HG03439 (cell line): ENCODE measurements around the gene SPAG9.
A peak's percentile ranks its signal among the peaks of the same experiment; 100 is the strongest.
"Not testable (repeated sequence)": the region's sequence is repeated elsewhere in the genome, so short reads cannot be mapped to it uniquely, and the experiment has no call there.

ENCODE experiments used
- ATAC-seq: cut with Tn5 transposase; IDR thresholded peaks from one replicate; pipeline ENCODE4 v1.9.1; 2021; ENCODE audit warnings: mild to moderate bottlenecking, moderate library complexity; ENCODE audit not compliant: unreplicated experiment

SPAG9 gene

DNA sequence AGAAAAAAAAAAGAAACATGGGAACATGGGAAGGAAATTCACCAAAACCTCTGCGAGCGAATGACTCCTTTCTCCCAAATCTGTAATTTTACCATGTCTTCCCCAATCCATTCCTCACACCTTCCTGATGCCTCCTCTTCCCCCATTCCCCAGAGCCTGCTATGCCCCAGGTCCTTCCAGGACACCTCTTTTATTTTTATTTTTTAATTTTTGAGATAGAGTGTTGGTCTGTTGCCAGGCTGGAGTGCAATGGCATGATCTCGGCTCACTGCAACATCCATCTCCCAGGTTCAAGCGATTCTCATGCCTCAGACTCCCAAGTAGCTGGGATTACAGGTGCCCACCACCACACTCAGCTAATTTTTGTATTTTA, 179.0 kb downstream of the SPAG9 start:
- not testable (repeated sequence) for ATAC-seq

DNA sequence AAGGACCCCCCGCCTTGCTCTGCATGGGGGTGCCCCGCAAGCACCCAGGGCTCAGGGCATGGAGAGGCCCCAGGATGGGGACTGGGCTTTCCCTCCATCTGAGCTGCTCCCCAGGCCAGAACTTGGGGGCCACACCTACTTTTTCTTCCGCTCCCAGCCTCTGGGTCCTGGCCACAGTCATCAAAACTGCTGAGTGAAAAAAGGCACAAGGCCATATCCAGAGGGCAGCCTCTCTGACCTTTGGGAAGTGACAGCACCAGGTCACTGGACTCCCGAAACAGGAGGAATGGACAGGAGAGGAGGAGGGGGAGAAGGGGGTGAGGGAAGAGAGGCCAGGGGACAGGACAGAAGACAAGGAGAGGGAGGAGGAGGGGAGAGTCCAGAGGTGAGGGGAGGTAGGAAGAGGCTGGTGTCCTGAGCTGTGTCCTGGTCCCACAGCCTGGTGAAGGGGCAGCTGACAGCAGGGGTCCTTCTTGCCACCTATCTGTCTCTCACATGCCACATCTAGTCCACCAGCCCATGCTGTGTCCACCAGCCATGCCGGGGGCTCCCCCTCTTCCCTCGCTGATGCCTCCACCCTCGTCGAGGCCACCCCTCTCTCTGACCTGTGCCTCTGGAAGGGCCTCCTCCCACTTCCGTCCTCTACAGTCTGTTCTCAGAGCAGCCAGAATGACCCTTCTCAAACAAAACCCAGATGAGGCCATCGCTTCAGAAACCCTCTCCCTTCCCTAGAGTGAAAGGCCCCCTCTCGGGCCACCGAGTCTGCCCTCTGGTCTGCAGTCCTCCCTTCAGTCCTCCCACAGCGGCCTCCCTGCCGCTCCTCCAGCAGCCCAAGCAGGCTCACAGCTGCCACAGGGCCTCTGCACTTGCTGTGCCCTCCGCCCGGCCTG, 180.6 kb downstream of the SPAG9 start:
- ATAC-seq, result no peak

DNA sequence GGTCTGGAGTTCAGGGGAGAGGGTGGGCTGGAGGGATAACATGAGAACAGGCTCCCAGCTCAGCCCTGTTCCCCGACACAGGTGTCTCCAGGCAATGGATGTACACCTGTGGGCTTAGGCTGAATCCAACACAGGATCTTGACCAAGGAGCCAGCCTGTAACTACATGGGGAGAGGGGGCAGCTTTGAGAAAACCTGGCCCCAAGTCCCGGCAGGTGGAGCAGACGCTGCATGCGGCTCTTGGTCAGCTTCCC, 181.2 kb downstream of the SPAG9 start:
- no peak for ATAC-seq

DNA sequence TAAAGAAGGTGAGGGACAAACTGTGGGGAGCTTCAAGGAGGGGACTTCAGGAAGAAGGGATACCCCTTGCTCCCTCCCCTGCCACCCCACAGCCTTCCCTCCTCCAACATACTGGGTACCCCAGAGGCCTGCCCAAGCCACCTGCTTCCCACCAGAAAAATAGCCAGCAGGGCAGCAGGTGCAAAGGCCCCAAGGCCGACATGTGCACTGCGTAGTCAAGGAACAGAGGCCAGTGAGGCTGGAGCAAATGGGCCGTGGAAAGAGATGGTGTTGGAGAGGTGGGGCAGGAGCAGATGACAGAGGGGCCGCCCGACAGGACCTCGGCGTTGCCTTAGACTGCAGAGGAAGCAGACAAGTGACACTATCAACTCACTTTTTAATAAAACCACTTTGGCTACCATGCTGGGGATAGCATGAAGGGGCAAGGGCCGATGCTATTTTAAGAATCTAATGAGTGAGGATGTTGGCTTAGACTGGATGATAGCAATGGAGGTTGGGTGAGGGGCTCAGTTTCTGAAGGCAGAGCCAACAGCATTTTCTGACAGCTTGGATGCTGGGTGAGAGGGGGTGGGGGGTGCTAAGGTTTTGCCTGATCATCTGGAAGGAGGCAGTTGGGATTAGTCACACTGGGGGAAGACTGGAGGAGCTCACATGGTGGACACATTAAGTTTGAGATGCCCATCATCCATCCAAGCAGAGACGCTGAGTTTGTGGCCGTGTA, 181.7 kb downstream of the SPAG9 start:
- ATAC-seq, result no peak

DNA sequence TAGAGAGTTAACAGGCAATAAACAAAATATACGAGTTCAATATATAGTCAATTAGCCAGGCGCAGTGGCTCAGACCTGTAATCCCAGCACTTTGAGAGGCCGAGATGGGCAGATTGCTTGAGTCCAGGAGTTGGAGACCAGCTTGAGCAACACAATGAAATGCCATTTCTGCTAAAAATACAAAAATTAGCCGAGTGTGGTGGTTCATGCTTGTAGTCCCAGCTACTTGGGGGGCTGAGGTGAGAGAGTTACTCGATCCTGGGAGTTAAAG, 184.7 kb downstream of the SPAG9 start:
- ATAC-seq, result no peak

DNA sequence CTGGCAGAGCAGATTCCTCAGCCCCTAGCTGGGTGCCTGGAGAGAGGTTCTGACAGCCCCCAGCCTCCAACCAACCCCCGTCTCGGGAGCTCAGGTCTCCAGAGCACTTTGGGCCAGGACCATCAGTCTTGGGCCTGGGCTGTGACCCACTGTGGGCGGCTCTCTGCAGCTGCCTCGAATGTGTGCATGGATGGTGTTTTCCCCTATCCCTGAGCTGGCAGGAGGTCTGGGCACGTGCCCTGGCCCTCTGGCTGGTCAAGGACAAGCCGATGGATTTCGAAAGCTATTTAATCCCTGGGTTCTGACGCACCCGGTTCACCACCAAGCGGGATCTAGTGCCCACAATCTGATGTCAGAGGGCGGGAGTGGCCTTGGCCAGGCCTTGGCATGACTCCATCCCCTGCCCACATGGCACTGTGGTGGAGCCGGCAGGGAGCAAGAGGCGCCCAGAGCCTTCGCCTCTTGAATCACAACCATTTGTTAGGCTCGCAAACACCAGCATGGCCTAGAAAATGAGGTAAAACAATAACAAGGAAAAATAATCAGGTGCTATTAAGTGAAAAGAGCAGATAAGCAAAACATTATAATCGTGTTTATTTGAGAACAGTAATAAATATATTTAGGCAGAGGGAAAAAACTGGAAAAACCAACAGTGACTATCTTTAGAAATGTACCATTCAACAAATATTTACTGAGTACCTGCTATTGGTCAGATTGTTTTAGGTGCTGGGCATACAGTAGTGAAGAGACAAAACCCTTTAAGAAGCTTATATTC, 185.3 kb downstream of the SPAG9 start:
- ATAC-seq, result no peak

DNA sequence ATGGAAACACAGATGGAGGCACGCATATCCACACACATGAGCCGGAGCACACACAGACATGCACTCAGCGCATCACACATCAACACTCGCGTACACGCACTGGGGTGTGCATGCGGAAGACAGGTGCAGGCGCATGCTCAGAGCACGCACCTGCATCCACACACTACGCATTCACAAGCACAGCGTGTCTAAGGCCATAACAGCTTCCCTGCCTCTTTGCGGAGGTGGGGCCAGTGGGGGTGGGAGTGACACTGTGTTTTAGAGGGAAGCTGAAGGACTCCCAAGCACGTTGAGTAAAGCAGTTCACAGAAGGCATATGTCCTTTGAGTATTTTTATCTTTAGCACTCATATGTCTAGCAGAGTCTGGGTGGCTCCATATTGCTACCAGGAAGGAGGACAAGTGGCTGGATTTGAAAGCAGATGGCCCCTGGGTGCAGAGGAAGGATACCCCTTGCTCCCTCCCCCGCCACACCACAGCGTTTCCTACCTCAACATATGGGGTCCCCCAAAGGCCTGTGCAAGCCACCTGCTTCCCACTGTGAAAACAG, 185.9 kb downstream of the SPAG9 start:
- ATAC-seq, result no peak

DNA sequence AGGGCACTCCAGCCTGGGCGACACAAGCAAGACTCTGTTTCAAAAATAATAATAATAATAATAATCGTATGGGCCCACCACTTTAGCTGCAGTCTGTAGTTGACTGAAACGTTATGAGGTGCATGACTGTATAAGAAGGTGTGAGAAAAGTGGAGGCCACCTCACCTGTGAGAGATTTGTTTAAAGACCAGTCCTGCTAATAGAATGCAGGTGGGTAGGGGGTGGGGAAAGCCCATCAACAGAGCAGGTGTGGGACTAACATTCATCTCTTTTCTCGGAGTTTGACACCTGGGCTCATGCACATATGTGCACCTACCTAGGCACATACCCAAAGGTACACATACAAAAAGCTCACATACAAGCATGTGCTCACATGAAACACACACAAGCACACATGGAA, 186.5 kb downstream of the SPAG9 start:
- ATAC-seq, result no peak

DNA sequence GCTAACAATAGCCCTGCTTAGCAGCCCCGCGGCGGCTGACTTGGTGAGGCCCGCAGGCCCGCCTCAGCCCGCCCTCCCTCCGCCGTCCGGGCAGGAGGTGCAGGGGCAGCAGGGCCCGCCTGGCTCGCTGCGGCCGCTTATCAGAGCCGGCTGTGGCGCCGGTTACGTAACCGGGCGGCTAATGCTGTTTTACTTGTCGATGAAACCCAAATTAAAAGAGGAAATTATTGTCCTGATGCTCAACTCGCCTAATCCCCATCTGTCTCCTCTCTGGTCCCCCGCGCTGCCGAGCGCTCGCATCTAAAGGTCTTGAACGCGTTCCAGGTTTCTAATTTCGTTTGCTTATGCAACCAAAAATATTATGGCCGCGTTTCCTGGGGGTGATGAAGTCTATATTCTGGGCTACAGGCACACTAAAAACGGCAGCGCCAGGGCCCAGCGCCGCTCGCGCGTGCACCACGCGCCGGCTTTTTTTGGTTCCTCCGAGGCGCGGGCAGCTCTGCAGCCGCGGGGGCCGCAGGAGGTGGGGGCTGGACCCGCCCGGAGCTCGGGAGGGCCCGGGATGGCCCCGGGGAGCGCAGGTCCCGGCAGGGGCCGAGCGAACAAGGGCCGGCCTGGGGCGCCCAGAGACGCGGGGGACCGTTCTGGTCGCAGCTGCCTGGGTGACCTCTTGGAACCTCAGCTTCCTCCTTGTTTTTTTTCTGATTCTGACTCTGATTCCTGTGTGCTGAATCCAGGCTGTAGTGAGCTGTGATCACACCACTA, 189.3 kb downstream of the SPAG9 start:
- peak; percentile 49 for ATAC-seq

DNA sequence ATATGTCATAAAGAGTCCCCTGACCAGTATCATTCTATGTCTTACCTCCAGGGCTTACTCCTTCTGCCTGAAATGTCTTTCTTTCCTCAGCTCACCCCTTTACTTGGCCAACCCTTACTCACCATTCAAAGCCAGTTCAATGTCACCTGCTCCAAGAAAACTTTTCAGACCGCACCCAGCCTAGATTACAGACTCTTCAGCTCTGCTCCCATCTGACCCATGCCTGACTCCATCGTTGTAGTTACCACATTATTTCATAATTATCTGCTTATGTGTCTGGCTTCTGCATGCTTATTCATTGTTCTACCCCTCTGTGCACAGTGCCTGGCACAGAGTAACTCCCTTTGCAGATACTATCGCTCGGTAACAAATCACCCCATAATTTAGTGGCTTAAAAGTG, 192.0 kb downstream of the SPAG9 start:
- no peak for ATAC-seq

DNA sequence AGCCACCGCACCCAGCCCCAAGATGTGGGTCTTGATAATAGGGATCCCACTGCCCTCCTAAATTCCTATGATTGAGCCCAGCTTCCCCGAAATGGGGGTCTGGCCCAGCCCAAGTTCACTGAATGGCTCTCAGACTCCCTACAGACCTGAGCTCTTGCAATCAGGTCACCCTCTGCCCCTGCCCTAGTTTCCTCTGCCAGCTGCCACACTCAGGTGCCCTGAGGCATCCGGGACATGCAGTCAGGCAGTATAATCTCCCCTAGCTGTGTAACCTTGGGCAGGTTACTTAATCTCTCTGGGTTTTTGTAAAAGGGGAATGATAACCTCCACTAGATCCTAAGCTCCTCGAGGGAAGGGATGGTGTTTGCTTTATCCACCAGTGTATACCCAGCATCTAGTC, 193.4 kb downstream of the SPAG9 start:
- ATAC-seq, result no peak

DNA sequence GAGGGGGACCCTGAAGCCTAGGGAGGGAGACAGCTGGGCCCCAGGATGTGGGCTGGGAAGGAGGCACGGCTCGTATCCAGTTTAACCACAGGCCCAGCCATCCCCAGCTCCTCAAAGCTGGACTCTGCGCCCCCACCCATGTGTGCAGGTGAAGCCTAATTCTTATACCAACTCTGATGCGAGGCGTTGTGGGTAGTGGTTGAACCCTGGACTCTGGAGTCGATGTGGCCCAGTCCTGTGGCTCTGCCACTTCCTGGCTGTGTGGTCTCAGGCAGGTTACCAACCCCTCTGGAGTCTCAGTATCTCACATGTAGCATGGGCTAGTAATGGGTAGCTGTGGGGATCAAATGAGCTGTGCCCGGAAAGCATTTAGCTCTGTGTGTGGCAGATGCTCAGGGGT, 194.1 kb downstream of the SPAG9 start:
- no peak for ATAC-seq

DNA sequence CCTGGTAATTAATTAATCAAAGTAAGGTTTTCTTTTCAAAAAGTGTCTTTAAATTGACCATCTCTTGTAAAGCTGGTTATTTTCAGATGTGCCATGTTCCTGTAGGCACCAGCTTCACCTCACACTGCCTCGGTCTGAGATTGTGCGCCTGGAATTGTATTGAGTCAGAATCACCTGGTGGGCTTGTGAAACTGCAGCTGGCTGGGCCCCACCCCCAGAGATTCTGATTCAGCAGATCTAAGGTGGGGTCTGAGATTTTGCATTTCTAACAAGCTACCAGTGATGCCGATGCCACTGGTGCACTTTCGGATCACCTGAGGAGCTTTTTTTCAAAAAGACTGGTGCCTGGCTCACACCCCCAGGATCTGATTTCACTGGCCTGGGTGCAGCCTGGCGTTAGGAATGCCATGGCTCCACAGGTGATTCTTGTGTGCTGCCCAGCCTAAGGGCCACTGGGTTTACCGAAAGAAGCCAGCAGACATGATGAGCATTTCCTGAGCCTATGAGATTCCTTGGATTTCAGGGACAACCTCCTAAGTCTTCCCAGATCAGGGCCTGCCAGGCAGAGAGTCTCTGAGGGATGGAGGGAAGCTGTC, 195.3 kb downstream of the SPAG9 start:
- ATAC-seq, result no peak

DNA sequence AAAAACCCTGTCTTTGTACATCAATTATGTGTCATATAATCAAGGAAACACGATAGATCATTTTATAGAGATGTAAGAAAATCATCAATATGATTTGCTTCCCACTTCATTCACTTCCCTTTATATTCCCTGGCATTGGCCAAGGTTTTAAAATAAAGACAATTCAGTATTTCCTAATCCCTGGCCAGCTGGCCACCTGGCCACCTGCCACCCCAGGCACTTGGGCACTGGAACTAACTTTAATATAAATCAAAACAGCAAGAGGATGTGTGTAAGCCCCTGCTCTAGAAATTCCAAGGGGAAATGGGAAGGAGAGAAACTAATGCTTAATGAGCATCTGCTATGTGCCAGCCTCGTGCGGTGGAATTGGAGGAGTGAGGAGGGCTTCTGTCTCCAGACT, 195.9 kb downstream of the SPAG9 start:
- ATAC-seq, result no peak

DNA sequence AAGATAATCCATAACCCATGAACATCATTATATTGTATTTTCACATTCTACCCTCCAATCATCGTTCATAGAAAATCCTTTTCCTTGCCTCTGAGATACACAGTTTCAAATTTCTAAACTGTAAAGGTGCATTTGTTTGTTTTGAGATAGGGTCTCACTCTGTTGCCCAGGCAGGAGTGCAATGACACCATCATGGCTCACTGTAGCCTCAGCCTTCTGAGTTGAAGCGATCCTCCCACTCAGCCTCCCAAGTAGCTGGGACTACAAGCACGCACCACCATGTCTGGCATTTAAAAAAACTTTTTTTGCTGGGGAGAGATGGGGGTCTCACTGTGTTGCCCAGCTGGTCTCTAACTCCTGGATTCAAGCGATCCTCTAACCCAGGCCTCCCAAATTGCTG, 196.4 kb downstream of the SPAG9 start:
- ATAC-seq, result no peak

DNA sequence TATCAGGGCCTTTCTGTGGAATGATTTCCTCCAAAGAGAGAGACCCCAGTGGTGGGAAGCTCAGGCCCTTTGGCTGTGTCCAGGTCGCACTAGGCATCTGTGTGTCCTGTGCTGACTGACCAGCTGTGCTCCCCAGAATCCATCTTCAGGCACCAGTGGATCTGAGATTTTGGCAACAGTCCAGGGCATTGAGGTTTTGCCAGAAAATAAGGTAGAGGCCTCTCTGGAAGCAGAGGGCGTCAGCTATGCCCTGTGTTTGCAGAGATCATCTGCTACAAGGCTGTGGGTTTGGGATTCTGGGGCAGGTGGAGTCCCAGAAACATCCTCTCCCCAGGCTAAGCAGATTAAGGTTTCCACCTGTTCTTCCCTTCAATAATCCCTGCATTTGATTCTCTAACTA, 197.1 kb downstream of the SPAG9 start:
- ATAC-seq, result no peak

DNA sequence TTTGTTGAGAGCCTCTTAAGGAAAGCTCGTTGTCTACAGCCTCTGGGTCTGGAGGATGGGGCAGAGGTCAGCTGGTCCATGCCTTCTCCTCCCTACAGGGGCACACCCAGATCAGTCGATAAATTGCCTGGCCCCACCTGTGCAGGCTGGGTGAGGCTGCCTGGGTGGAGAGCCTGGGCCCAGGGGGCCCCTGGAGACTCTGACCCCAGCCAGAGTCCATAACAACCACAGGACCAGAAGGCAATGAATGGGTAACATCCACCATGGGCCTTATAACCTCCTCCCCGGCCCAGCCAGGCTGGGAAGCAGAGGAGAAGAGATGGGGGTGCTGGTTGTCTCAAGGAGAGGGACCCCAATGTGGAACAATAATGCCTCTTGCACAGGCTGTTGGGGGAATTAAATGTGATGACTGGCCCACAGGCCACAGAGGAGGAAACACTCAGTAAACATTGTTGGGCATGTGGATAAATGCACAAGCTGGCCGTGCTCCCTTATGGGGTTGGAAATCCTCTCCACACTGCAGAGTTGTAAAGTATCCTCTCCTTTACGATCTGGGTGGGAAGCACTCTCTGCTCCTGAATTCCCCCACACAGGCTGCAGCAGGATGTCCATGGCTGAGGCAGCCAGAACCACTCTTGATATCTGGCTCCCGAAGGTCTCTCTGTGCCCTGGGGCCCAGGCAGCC, 197.8 kb downstream of the SPAG9 start:
- no peak for ATAC-seq

DNA sequence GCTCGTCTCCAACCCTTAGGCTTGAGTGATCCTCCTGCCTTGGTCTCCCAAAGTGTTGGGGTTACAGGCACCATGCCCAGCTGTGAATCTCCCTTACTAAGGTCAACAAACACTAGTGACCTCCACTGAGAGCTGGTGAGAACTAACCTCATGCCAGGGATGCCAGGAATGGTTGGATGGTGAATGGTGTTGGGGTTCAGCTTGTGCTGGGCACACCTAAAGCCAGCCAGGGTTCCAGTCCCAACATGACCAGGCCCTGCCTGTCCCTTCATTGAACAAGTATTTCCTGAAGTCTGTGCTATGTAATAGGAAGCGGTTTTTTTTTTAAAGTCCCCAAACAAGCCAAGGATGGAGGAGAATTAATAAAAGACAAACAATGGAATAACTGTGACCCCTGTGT, 198.6 kb downstream of the SPAG9 start:
- no peak for ATAC-seq

DNA sequence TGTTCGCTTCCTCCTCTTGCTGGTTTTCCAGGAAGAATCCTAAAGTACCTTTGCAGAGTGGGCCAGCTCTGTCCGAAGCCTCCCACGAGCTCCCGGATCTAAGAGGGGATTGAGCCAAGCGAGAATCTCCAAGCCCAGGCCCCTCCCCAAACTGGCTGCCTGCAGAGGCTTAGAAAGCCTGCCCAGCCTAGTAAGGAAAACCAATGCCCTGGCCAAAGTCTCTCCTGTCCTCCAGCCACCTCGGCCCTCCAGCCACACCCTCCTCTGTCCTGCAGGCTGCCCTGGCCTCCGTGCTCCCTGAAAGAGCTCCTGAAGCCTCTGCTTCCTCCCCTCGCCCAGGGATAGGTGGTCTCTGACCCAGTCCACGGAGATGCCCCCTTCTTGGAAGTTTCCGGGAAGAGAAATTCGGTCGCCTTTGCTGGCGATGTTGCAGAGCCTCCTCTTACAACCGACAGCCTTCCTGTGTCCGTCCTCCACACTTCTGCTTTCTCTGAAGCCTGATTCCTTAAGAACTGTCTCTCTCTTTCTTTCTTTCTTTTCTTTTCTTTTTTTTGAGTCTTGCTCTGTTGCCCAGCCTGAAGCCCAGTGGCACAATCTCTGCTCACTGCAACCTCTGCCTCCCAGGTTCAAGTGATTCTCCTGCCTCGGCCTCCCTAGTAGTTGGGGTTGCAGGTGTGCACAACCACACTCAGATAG, 199.6 kb downstream of the SPAG9 start:
- ATAC-seq, result no peak

DNA sequence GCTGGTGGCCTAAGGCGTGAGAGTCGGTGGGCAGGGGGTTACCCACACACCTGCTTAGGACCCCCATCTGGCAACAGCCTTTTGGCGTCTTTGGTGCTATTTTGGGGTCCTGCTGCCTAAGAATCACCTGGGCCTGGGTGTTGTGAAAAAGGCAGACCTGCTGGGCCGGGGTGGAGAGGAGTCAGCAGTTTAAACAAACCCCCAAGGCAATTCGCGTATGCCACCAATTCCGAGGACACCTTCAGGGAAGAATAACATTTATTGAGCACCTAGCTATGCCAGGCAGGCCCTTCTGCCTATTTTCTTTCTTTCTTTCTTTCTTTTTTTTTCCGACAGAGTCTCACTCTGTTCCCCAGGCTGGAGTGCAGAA, 200.6 kb downstream of the SPAG9 start:
- ATAC-seq, result no peak
